Measurements from ENCODE around the gene GOSR1.

- TF ChIP-seq EP300 (IDR thresholded peaks at IDR 0.05) = no peak
- TF ChIP-seq ESRRA (IDR thresholded peaks at IDR 0.05; ENCODE audit: borderline replicate concordance, low read length) = no peak
- TF ChIP-seq RNF2 (IDR thresholded peaks at IDR 0.05; ENCODE audit: borderline replicate concordance, low read depth) = no peak
- TF ChIP-seq CTCF (IDR thresholded peaks at IDR 0.05) = no peak
- no peak for TF ChIP-seq SREBF2 (IDR thresholded peaks at IDR 0.05)
- no peak for TF ChIP-seq RAD21 (conservative IDR thresholded peaks at IDR 0.05 in 1 of 2, IDR thresholded peaks at IDR 0.05 in 1 of 2)
- TF ChIP-seq POLR2A (IDR thresholded peaks at IDR 0.05; ENCODE audit: low read length) = no peak
Observed at GRCh38 chr17:30519707-30520106, 42.5 kb downstream of the GOSR1 start.
